HEK293 (cell line): ENCODE results near the gene ADAM8.

Experiments
- CTCF ChIA-PET: fragments of 350-600 bp; formaldehyde crosslinking; extraction: SDS; loops from one replicate; lab custom pipeline; 2021; ENCODE audit warnings: antibody characterized with exemption; lab: Yijun Ruan, JAX
- POLR2A ChIA-PET: fragments of 300-600 bp; formaldehyde crosslinking; extraction: SDS; loops from one replicate; lab custom pipeline; 2020; ENCODE audit warnings: antibody characterized with exemption, inconsistent platforms; lab: Yijun Ruan, JAX
- H3K27ac ChIP-seq: fragments of 200-500 bp; sonication (Bioruptor generic); 2 replicates; pipeline ENCODE4 v1.5.1; 2014; ENCODE audit warnings: low read depth, low read length, control low read depth, inconsistent platforms; ENCODE audit errors: extremely low read depth
- H3K36me3 ChIP-seq, 2 experiments: fragments of 200-500 bp in 1 of 2; sonication (Bioruptor generic) in 1 of 2; 1 replicate in 1 of 2; 2 replicates in 1 of 2; pipeline ENCODE4 v1.5.1; 2014 to 2017; ENCODE audit warnings: inconsistent platforms in 2 of 2, low read length in 2 of 2; ENCODE audit not compliant: control insufficient read depth in 2 of 2, insufficient read depth in 1 of 2
- H3K4me1 ChIP-seq: fragments of 200-500 bp; sonication (Bioruptor generic); 2 replicates; pipeline ENCODE4 v1.5.1; 2014; ENCODE audit warnings: mild to moderate bottlenecking, low read length, inconsistent platforms; ENCODE audit not compliant: control insufficient read depth, insufficient read depth
- H3K4me3 ChIP-seq: 2 replicates; pipeline ENCODE4 v1.5.1; 2011; ENCODE audit warnings: low read depth, mild to moderate bottlenecking, control low read depth, low read length, moderate library complexity
- H3K9me3 ChIP-seq: fragments of 200-500 bp; sonication (Bioruptor generic); 2 replicates; pipeline ENCODE4 v1.5.1; 2014; ENCODE audit warnings: low read depth, low read length, inconsistent platforms; ENCODE audit not compliant: control insufficient read depth, insufficient read depth
- AEBP2 ChIP-seq: fragments of 450-650 bp; formaldehyde crosslinking; IDR thresholded peaks from 2 replicates; pipeline ENCODE4 v1.5.1; 2016; ENCODE audit warnings: missing biosample characterization, missing genetic modification characterization, borderline replicate concordance
- HOXC10 ChIP-seq: sonication (generic); formaldehyde crosslinking; IDR thresholded peaks from 2 replicates; pipeline ENCODE4 v1.8.1; 2023; ENCODE audit warnings: mild to moderate bottlenecking, missing genetic modification reagents
- MEIS1 ChIP-seq: sonication (generic); formaldehyde crosslinking; IDR thresholded peaks from 2 replicates; pipeline ENCODE4 v1.8.1; 2022; ENCODE audit warnings: missing genetic modification reagents, mild to moderate bottlenecking, borderline replicate concordance
- PRDM4 ChIP-seq: fragments of 450-650 bp; formaldehyde crosslinking; IDR thresholded peaks from 2 replicates; pipeline ENCODE4 v1.5.1; 2017; ENCODE audit warnings: missing biosample characterization, missing genetic modification characterization
- SP7 ChIP-seq: fragments of 450-650 bp; formaldehyde crosslinking; IDR thresholded peaks from 2 replicates; pipeline ENCODE4 v1.5.1; 2016; ENCODE audit warnings: missing biosample characterization, missing genetic modification characterization
- ZBTB44 ChIP-seq: fragments of 450-650 bp; IDR thresholded peaks from 2 replicates; pipeline ENCODE4 v1.5.1; 2018; ENCODE audit warnings: missing biosample characterization, mild to moderate bottlenecking, missing genetic modification characterization
- ZEB2 ChIP-seq: fragments of 450-650 bp; formaldehyde crosslinking; IDR thresholded peaks from 2 replicates; pipeline ENCODE4 v1.5.1; 2016; ENCODE audit warnings: missing biosample characterization, missing genetic modification characterization
- ZNF10 ChIP-seq: fragments of 450-650 bp; formaldehyde crosslinking; IDR thresholded peaks from 2 replicates; pipeline ENCODE4 v1.5.1; 2017; ENCODE audit warnings: missing biosample characterization, missing genetic modification characterization
- ZNF121 ChIP-seq: fragments of 450-650 bp; formaldehyde crosslinking; IDR thresholded peaks from 2 replicates; pipeline ENCODE4 v1.5.1; 2016; ENCODE audit warnings: missing biosample characterization, missing genetic modification characterization
- ZNF140 ChIP-seq: fragments of 450-650 bp; formaldehyde crosslinking; IDR thresholded peaks from 2 replicates; pipeline ENCODE4 v1.5.1; 2016; ENCODE audit warnings: missing biosample characterization, missing genetic modification characterization
- ZNF2 ChIP-seq: fragments of 450-650 bp; formaldehyde crosslinking; IDR thresholded peaks from 2 replicates; pipeline ENCODE4 v1.5.1; 2016; ENCODE audit warnings: missing biosample characterization, missing genetic modification characterization
- ZNF335 ChIP-seq: fragments of 450-650 bp; formaldehyde crosslinking; conservative IDR thresholded peaks from 2 replicates; pipeline ENCODE4 v1.5.1; 2016; ENCODE audit warnings: missing biosample characterization, missing genetic modification characterization
- ZNF354C ChIP-seq: fragments of 450-650 bp; formaldehyde crosslinking; IDR thresholded peaks from 2 replicates; pipeline ENCODE4 v1.5.1; 2016; ENCODE audit warnings: missing biosample characterization, missing genetic modification characterization, low read depth, borderline replicate concordance
- ZNF48 ChIP-seq: fragments of 450-650 bp; formaldehyde crosslinking; IDR thresholded peaks from 2 replicates; pipeline ENCODE4 v1.5.1; 2016; ENCODE audit warnings: missing biosample characterization, missing genetic modification characterization
- ZNF513 ChIP-seq: fragments of 450-650 bp; IDR thresholded peaks from 2 replicates; pipeline ENCODE4 v1.5.1; 2018; ENCODE audit warnings: missing biosample characterization, missing genetic modification characterization
- ZNF571 ChIP-seq: fragments of 450-650 bp; formaldehyde crosslinking; IDR thresholded peaks from 2 replicates; pipeline ENCODE4 v1.5.0; 2017; ENCODE audit warnings: missing biosample characterization, missing genetic modification characterization
- ZNF600 ChIP-seq: fragments of 450-650 bp; formaldehyde crosslinking; IDR thresholded peaks from 2 replicates; pipeline ENCODE4 v1.5.1; 2016; ENCODE audit warnings: missing biosample characterization, missing genetic modification characterization
- ZNF621 ChIP-seq: fragments of 450-650 bp; formaldehyde crosslinking; IDR thresholded peaks from 2 replicates; pipeline ENCODE4 v1.5.1; 2017; ENCODE audit warnings: missing biosample characterization, missing genetic modification characterization
- ZNF623 ChIP-seq: fragments of 450-650 bp; formaldehyde crosslinking; IDR thresholded peaks from 2 replicates; pipeline ENCODE4 v1.5.1; 2016; ENCODE audit warnings: missing biosample characterization, missing genetic modification characterization
- ZNF624 ChIP-seq: fragments of 450-650 bp; formaldehyde crosslinking; IDR thresholded peaks from 2 replicates; pipeline ENCODE4 v1.5.1; 2017; ENCODE audit warnings: missing biosample characterization, missing genetic modification characterization
- ZSCAN18 ChIP-seq: fragments of 450-650 bp; formaldehyde crosslinking; IDR thresholded peaks from 2 replicates; pipeline ENCODE4 v1.5.1; 2016; ENCODE audit warnings: missing biosample characterization, missing genetic modification characterization

ADAM8 gene

GRCh38 chr10:133237588-133238465 lies 38.8 kb downstream of the ADAM8 start, which contains the start of gene VENTX (continued):
- no peak for TF ChIP-seq ZNF48 (tag by site-specific recombination)
- TF ChIP-seq ZNF600 (tag by site-specific recombination), result no peak
- no peak for TF ChIP-seq ZNF335 (tag by site-specific recombination)
- no peak for TF ChIP-seq ZNF354C (tag by site-specific recombination)
- no peak for TF ChIP-seq ZNF2 (tag by site-specific recombination)

- CTCF ChIA-PET, result no interaction called here
- H3K4me3 ChIP-seq, result no peak overlapping the region
- no peaks in the 10 kb centered on the region for H3K9me3 ChIP-seq
- TF ChIP-seq ZNF624 (tag by site-specific recombination), result no peak
- TF ChIP-seq ZNF623 (tag by site-specific recombination), result no peak
- TF ChIP-seq ZNF571 (tag by site-specific recombination), result no peak
- TF ChIP-seq ZBTB44 (tag by site-specific recombination), result no peak
- POLR2A ChIA-PET, result no interaction called here
- H3K36me3 ChIP-seq, result no peaks in the 10 kb centered on the region
- no peaks in the 10 kb centered on the region for H3K4me1 ChIP-seq
- no peak overlapping the region for H3K27ac ChIP-seq
These were observed 39.5 kb downstream of the ADAM8 start for GRCh38 chr10:133237241-133237587.

GRCh38 chr10:133236401-133237240 lies 40.0 kb downstream of the ADAM8 start:
- no peaks in the 10 kb centered on the region for H3K4me1 ChIP-seq
- ChIA-PET CTCF (no interaction called here), POLR2A (no interaction called here)
- no peaks in the 10 kb centered on the region for H3K9me3 ChIP-seq
- no peak overlapping the region for H3K4me3 ChIP-seq
- no peaks in the 10 kb centered on the region for H3K36me3 ChIP-seq
- H3K27ac ChIP-seq, result no peak overlapping the region
- TF ChIP-seq ZEB2 (tag by site-specific recombination) (no peak), ZNF513 (tag by site-specific recombination) (no peak), ZNF140 (no peak), MEIS1 (CRISPR knock-in tag) (no peak), ZNF121 (no peak), HOXC10 (CRISPR knock-in tag) (no peak), ZNF10 (tag by site-specific recombination) (no peak), AEBP2 (tag by site-specific recombination) (no peak), ZSCAN18 (tag by site-specific recombination) (no peak), ZNF621 (tag by site-specific recombination) (no peak), ZBTB44 (tag by site-specific recombination) (no peak), PRDM4 (tag by site-specific recombination) (no peak), SP7 (tag by site-specific recombination) (no peak)
